A549 (cell line): Measurements from ENCODE around the gene PRELID3B. TPM values are rescaled to one million over a fixed set of nuclear protein-coding genes. Genes with fewer than 3 reads are reported as not detected.

ENCODE experiments used
- CBX2 ChIP-seq: fragments of 200-600 bp; sonication (generic); IDR thresholded peaks from 2 replicates; pipeline ENCODE4 v1.6.1; 2016; ENCODE audit warnings: low read depth, mild to moderate bottlenecking, borderline replicate concordance
- CEBPB ChIP-seq, 2 experiments: fragments of >200 bp in 1 of 2; sonication (Bioruptor Twin) in 1 of 2; formaldehyde crosslinking in 1 of 2; IDR thresholded peaks; 2 replicates each; pipeline ENCODE4 v1.6.1; 2012 to 2016
- CHD4 ChIP-seq: fragments of 200-600 bp; sonication (generic); IDR thresholded peaks from 2 replicates; pipeline ENCODE4 v1.6.1; 2016; ENCODE audit warnings: antibody characterized with exemption, mild to moderate bottlenecking, borderline replicate concordance
- EHMT2 ChIP-seq: fragments of 200-600 bp; sonication (generic); IDR thresholded peaks from 2 replicates; pipeline ENCODE4 v1.6.1; 2016; ENCODE audit warnings: antibody characterized with exemption, low read depth, mild to moderate bottlenecking, moderate library complexity
- EP300 ChIP-seq, 2 experiments: fragments of >200 bp; sonication (Bioruptor Twin); formaldehyde crosslinking; IDR thresholded peaks; 2 replicates in 1 of 2; 3 replicates in 1 of 2; pipeline ENCODE4 v1.6.1; 2016 to 2017
- ESRRA ChIP-seq: fragments of 150-350 bp; IDR thresholded peaks from 2 replicates; pipeline ENCODE4 v1.6.1; 2014; ENCODE audit warnings: mild to moderate bottlenecking, low read length, borderline replicate concordance
- FOSB ChIP-seq: fragments of 250-450 bp; sonication (Bioruptor Pico); IDR thresholded peaks from 2 replicates; pipeline ENCODE4 v1.5.0; 2020; ENCODE audit warnings: mild to moderate bottlenecking, moderate library complexity
- FOSL2 ChIP-seq, 2 experiments: fragments of 450-650 bp in 1 of 2; fragments of >200 bp in 1 of 2; sonication (Bioruptor Twin) in 1 of 2; formaldehyde crosslinking; IDR thresholded peaks; 2 replicates each; pipeline versions ENCODE4 v1.5.0 to v1.6.1; 2016 to 2020; ENCODE audit warnings: mild to moderate bottlenecking in 1 of 2, moderate library complexity in 1 of 2
- FOXS1 ChIP-seq: fragments of 250-450 bp; sonication (Bioruptor Pico); IDR thresholded peaks from 2 replicates; pipeline ENCODE4 v1.5.0; 2020; ENCODE audit warnings: mild to moderate bottlenecking, moderate library complexity
- GATA3 ChIP-seq: IDR thresholded peaks from 2 replicates; pipeline ENCODE4 v1.6.1; 2012; ENCODE audit warnings: borderline replicate concordance
- HEYL ChIP-seq: fragments of 250-450 bp; sonication (Bioruptor Pico); IDR thresholded peaks from 2 replicates; pipeline ENCODE4 v1.8.0; 2021; ENCODE audit warnings: mild to moderate bottlenecking, moderate library complexity
- HOXB13 ChIP-seq: fragments of 250-450 bp; sonication (Bioruptor Pico); IDR thresholded peaks from 2 replicates; pipeline ENCODE4 v1.5.0; 2020; ENCODE audit warnings: low read depth, mild to moderate bottlenecking, moderate library complexity
- JUNB ChIP-seq: fragments of >200 bp; sonication (Bioruptor Twin); formaldehyde crosslinking; IDR thresholded peaks from 2 replicates; pipeline ENCODE4 v1.6.1; 2016
- KDM1A ChIP-seq: fragments of 200-600 bp; sonication (generic); IDR thresholded peaks from 2 replicates; pipeline ENCODE4 v1.6.1; 2016; ENCODE audit warnings: low read depth, mild to moderate bottlenecking
- PHF8 ChIP-seq: fragments of 200-600 bp; sonication (generic); IDR thresholded peaks from 2 replicates; pipeline ENCODE4 v1.6.1; 2016; ENCODE audit warnings: low read depth, mild to moderate bottlenecking, antibody characterized with exemption, moderate library complexity, borderline replicate concordance
- RNF2 ChIP-seq: fragments of 200-600 bp; sonication (generic); IDR thresholded peaks from 2 replicates; pipeline ENCODE4 v1.6.1; 2016; ENCODE audit warnings: low read depth, mild to moderate bottlenecking, antibody characterized with exemption, moderate library complexity, borderline replicate concordance
- TFCP2L1 ChIP-seq: fragments of 250-450 bp; sonication (Bioruptor Pico); IDR thresholded peaks from 2 replicates; pipeline ENCODE4 v1.5.0; 2021; ENCODE audit warnings: mild to moderate bottlenecking
- ZC3H11A ChIP-seq: fragments of 450-650 bp; IDR thresholded peaks from 2 replicates; pipeline ENCODE4 v1.6.1; 2014; ENCODE audit warnings: antibody characterized with exemption, mild to moderate bottlenecking
- ZNF302 ChIP-seq: fragments of 250-450 bp; sonication (Bioruptor Pico); IDR thresholded peaks from 2 replicates; pipeline ENCODE4 v1.9.0; 2021; ENCODE audit warnings: inconsistent platforms, mild to moderate bottlenecking, moderate library complexity
- ZSCAN20 ChIP-seq: fragments of 250-450 bp; sonication (Bioruptor Pico); IDR thresholded peaks from 2 replicates; pipeline ENCODE4 v1.8.0; 2022; ENCODE audit warnings: mild to moderate bottlenecking, moderate library complexity
- polyA plus RNA-seq, 4 experiments: library from polyadenylated mRNA; depleted of rRNA in 3 of 4; stranded (reverse); fragments of >200 nt; fragmentation: RNase III in 1 of 4; extraction: RNeasy Plus Mini Kit Qiagen cat#74134 plus additional on column Dnase treatment in 1 of 4; gene quantifications; 2 replicates in 3 of 4; 3 replicates in 1 of 4; pipeline ENCODE4 v1.2.3, GENCODE V29; 2011 to 2017
- TF ChIP-seq, protein P1 (sequence below): IDR thresholded peaks from 2 replicates; pipeline ENCODE4 v1.6.1; 2012
- TF ChIP-seq, protein P2 (sequence below): fragments of 450-650 bp; IDR thresholded peaks from 2 replicates; pipeline ENCODE4 v1.6.1; 2014; ENCODE audit warnings: antibody characterized with exemption
- TF ChIP-seq, protein P3 (sequence below): fragments of >200 bp; sonication (Bioruptor Twin); formaldehyde crosslinking; IDR thresholded peaks from 2 replicates; pipeline ENCODE4 v1.6.1; 2016
- TF ChIP-seq, protein P4 (sequence below): fragments of 250-450 bp; sonication (Bioruptor Pico); IDR thresholded peaks from 2 replicates; pipeline ENCODE4 v1.5.0; 2021; ENCODE audit warnings: mild to moderate bottlenecking, moderate library complexity, borderline replicate concordance
- TF ChIP-seq, protein P5 (sequence below): fragments of >200 bp; sonication (Bioruptor Twin); formaldehyde crosslinking; IDR thresholded peaks from 3 replicates; pipeline ENCODE4 v1.5.1; 2016

The PRELID3B gene
- polyA plus RNA-seq, 2 of the 4 experiments (the other 2 are of a cell fraction): 85.6 to 143 TPM

DNA sequence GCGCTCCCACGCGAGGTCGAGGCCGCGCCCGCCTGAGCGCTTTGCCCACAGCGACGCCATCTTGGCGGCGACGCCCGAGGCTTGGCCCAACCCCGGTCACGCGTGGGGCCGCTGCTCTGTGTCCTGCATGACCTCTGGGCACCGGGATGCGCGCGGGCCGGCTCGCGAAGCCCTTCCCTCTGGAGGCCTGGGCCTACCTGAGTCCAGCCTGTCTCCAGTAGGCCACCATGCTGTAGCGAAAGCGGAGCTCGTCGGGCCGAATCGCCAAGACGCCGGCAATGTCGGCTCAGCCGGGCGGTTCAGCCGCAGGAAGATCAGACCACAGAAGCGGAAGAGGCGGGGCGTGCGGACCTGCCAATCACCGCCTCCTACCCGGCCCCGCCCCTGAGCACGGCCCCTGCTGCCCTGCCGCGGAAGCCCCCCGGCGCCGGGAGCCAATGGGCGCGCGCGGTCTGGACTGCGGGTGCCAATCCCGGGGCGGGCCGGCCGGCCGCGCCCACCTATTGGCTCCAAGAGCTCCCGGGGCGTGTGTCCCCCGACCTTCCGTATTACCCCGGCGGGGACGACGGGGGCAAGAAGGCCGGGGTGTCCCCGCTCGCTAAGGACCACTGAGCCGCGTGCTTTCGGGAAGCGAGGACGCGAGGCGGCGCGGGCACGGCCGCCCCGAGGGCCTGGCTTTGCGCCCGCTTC, 10.4 kb downstream of the PRELID3B start, which contains the start of gene ATP5F1E (continued):
- TF ChIP-seq, protein P1, sequence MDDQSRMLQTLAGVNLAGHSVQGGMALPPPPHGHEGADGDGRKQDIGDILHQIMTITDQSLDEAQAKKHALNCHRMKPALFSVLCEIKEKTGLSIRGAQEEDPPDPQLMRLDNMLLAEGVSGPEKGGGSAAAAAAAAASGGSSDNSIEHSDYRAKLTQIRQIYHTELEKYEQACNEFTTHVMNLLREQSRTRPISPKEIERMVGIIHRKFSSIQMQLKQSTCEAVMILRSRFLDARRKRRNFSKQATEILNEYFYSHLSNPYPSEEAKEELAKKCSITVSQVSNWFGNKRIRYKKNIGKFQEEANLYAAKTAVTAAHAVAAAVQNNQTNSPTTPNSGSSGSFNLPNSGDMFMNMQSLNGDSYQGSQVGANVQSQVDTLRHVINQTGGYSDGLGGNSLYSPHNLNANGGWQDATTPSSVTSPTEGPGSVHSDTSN: peak; percentile 88
- TF ChIP-seq FOSL2 (IDR thresholded peaks at IDR 0.05) (no peak), FOSL2 (CRISPR knock-in tag; IDR thresholded peaks at IDR 0.05) (no peak), KDM1A (no peak), EP300 (IDR thresholded peaks at IDR 0.05) (no peak), ZSCAN20 (no peak), HOXB13 (CRISPR knock-in tag) (peak; percentile 96), ZC3H11A (no peak), PHF8 (peak; percentile 85), EHMT2 (no peak), CEBPB (IDR thresholded peaks at IDR 0.05) (no peak), HEYL (CRISPR knock-in tag) (no peak), FOXS1 (CRISPR knock-in tag) (0 out of 2 replicates have a peak, but pooled peaks have one; percentile 29), GATA3 (no peak), FOSB (CRISPR knock-in tag) (no peak), CBX2 (no peak), JUNB (no peak), ZNF302 (CRISPR knock-in tag) (no peak), CHD4 (no peak), TFCP2L1 (peak; percentile 85; the same call in 1 of the 2 replicates), ESRRA (no peak), RNF2 (no peak)
- TF ChIP-seq, protein P2, sequence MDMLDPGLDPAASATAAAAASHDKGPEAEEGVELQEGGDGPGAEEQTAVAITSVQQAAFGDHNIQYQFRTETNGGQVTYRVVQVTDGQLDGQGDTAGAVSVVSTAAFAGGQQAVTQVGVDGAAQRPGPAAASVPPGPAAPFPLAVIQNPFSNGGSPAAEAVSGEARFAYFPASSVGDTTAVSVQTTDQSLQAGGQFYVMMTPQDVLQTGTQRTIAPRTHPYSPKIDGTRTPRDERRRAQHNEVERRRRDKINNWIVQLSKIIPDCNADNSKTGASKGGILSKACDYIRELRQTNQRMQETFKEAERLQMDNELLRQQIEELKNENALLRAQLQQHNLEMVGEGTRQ: peak; percentile 1; the same call in 1 of the 2 replicates
- TF ChIP-seq, protein P3, sequence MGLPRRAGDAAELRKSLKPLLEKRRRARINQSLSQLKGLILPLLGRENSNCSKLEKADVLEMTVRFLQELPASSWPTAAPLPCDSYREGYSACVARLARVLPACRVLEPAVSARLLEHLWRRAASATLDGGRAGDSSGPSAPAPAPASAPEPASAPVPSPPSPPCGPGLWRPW: no peak
- TF ChIP-seq, protein P4, sequence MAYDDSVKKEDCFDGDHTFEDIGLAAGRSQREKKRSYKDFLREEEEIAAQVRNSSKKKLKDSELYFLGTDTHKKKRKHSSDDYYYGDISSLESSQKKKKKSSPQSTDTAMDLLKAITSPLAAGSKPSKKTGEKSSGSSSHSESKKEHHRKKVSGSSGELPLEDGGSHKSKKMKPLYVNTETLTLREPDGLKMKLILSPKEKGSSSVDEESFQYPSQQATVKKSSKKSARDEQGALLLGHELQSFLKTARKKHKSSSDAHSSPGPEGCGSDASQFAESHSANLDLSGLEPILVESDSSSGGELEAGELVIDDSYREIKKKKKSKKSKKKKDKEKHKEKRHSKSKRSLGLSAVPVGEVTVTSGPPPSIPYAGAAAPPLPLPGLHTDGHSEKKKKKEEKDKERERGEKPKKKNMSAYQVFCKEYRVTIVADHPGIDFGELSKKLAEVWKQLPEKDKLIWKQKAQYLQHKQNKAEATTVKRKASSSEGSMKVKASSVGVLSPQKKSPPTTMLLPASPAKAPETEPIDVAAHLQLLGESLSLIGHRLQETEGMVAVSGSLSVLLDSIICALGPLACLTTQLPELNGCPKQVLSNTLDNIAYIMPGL: no peak; the same call in 1 of the 2 replicates
- TF ChIP-seq, protein P5, sequence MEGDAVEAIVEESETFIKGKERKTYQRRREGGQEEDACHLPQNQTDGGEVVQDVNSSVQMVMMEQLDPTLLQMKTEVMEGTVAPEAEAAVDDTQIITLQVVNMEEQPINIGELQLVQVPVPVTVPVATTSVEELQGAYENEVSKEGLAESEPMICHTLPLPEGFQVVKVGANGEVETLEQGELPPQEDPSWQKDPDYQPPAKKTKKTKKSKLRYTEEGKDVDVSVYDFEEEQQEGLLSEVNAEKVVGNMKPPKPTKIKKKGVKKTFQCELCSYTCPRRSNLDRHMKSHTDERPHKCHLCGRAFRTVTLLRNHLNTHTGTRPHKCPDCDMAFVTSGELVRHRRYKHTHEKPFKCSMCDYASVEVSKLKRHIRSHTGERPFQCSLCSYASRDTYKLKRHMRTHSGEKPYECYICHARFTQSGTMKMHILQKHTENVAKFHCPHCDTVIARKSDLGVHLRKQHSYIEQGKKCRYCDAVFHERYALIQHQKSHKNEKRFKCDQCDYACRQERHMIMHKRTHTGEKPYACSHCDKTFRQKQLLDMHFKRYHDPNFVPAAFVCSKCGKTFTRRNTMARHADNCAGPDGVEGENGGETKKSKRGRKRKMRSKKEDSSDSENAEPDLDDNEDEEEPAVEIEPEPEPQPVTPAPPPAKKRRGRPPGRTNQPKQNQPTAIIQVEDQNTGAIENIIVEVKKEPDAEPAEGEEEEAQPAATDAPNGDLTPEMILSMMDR: no peak
